KBM-7 (cell line): ENCODE measurements around the gene PARM1.

Experiments
- DNase-seq: peaks from one replicate; pipeline ENCODE4 v3.0.0-alpha.2; 2015
- in situ Hi-C: fragments of 300-500 bp; cut with MboI; formaldehyde crosslinking; loops from 2 replicates; pipeline ENCODE4 v1.14.3; 2020; ENCODE audit warnings: low sequenced_read_pairs, low pct_unique_long_range_greater_than_20kb, mixed read lengths

The PARM1 gene

GRCh38 chr4:75053352-75053751 is 120.4 kb downstream of the PARM1 start:
- in situ Hi-C loops = no loop called here
- no peak for DNase-seq

GRCh38 chr4:75054078-75054477 is 121.2 kb downstream of the PARM1 start:
- no peak for DNase-seq
- in situ Hi-C loops = no loop called here

GRCh38 chr4:75056277-75056676 is 123.4 kb downstream of the PARM1 start:
- DNase-seq = no peak
- in situ Hi-C loops = no loop called here

GRCh38 chr4:75057369-75057768 is 124.5 kb downstream of the PARM1 start:
- no peak for DNase-seq
- in situ Hi-C loops = no loop called here

- in situ Hi-C loops = no loop called here
- no peak for DNase-seq
These were observed 125.6 kb downstream of the PARM1 start for GRCh38 chr4:75058486-75058885.

- in situ Hi-C loops = no loop called here
- no peak for DNase-seq
These were observed 130.5 kb downstream of the PARM1 start for GRCh38 chr4:75063433-75063832.

- DNase-seq = no peak
- in situ Hi-C loops = no loop called here
These were observed 133.0 kb downstream of the PARM1 start for GRCh38 chr4:75065909-75066308.

- in situ Hi-C loops = no loop called here
These were observed 136.7 kb downstream of the PARM1 start for GRCh38 chr4:75069493-75070074.

GRCh38 chr4:75071317-75071716 is 138.4 kb downstream of the PARM1 start:
- in situ Hi-C loops = no loop called here
- no peak for DNase-seq

More at GRCh38 chr4:75069493-75070074, 136.7 kb downstream of the PARM1 start:
- no peak for DNase-seq

- in situ Hi-C loops = no loop called here
- DNase-seq = no peak
These were observed 148.0 kb downstream of the PARM1 start for GRCh38 chr4:75080888-75081287.

- in situ Hi-C loops = no loop called here
- DNase-seq = no peak
These were observed 148.6 kb downstream of the PARM1 start for GRCh38 chr4:75081561-75081960.

GRCh38 chr4:75087416-75087815 is 154.5 kb downstream of the PARM1 start:
- DNase-seq = no peak
- in situ Hi-C loops = no loop called here

GRCh38 chr4:75087865-75088264 is 154.9 kb downstream of the PARM1 start:
- in situ Hi-C loops = no loop called here
- no peak for DNase-seq

GRCh38 chr4:75089206-75089605 is 156.3 kb downstream of the PARM1 start:
- no peak for DNase-seq
- in situ Hi-C loops = no loop called here

- DNase-seq = no peak
- in situ Hi-C loops = no loop called here
These were observed 166.4 kb downstream of the PARM1 start for GRCh38 chr4:75099321-75099720.
